ENCODE results near the gene RAB1B.
A peak's percentile ranks its signal among the peaks of the same experiment; 100 is the strongest.

RAB1B gene

DNA sequence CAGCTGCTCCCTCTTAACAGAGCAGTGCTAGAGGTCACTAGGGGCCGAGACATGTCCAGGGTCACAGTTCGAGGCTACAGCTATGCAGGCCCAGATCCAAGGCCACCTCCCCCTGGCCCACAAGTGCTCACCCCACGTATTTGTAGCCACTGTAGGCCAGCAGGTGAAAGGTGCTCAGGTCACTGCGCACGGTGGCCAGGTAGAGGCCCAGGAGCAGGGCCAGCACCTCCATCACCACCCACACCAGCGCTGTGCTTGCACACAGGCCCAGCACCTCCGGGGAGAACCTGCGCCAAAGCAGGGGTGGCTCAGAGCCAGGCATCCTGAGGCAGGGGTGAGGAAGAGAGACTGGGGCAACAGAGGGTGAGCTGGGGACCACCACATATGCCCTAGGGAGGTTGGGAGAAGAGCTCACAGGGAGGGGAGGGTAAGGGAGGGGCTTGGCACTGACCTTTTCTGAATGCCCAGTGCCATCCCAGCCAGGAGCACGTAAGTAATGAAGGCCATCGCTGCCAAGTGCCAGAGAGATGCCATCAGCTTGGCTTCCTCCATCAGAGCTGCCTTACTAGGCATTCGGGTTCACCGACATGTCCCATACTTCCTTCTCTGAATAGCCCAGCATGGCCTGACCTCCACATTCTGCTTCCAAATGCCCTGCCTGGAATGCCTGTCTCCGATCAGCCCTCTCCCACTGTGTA, 17.0 kb downstream of the RAB1B start:
- DNase-seq: no peak

DNA sequence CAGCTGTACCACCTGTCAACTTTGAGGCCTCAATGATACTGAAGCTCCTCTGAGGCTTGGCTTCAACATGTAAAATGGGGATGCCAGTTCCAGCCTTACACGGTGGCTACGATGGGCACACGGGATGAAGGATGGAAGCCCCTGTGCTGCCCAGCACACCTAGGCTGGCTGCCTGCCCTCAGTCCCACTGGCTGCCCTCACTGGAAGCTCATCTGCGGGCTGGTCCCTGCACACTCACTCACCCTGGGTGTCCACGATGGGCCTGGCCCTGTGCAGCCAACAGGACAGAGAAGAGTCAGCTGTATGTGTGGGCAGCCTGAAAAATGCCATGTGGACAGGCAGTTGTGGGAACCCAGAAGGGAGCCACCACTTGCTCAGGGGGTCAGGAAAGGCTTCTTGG, 18.3 kb downstream of the RAB1B start:
- DNase-seq: no peak

DNA sequence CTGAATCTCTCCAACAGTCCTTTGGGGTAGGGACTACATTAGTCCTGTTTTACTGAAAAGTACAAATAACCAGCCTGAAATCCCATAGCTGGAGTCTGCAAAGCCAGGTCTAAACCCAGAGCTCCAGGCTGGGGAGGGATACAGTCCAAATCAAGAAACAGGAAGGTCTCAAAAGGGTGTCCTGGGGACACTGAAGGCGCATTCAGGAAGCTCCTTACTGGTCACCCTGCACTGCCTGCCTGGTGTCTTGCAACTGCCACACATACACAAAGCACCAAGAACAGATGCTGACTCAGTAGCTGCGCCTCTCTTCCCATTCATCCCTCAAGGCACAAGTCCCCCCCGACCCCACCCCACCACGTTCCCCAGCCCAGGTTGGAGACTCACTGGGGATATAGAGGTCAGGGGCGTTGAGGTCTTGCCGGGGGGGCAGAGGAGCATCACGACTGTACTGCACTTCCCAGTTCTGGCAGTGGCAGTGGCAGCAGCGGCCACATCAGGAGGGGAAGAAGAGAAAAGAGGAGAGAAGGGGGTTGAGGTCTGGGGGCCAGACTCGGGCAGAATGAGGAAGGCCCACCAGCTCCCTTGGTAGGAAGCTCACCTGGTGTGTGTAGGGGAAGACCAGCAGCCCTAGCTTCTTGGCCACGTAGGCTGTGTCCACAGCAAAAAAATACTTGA, 18.9 kb downstream of the RAB1B start:
- no peak for DNase-seq

DNA sequence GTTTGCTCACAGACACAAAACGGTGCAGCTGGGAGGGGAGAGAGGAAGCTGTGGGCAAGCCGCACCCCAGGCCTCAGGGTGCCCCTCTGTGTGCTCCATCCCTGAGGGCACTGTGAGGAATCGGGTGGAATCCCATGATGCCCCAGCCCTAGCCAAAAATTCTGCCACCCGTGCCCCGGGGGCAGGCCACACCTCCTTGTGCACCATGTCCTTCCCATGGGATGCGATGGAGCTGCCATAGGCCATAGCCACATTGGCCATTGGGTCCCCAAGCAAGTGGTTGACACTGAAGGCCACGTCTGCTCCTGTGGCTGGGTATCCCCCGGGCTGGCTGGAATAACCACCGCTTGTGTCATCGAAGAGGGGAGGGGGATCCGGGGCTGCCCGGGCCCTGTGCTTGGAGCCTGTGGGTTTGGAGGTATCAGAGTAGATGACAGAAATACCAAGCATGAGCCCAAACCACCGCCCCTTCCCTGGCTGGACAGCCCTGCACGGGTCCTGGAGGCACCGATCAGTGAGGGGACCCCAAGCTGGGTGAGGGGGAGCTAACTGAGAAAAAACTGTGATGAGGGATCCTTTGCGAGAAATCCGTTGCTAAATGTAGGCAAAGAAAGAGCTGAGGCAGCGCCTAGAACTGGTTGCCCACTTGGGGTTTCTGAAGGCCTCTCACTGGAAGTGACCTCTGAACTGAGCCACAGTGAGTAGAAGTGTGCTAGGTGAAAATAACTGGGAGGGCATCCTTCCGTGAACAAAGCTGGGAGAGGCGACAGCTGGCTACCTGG, 19.6 kb downstream of the RAB1B start:
- no peak for DNase-seq

- peak; percentile 92 to 98 (median 96) for DNase-seq
Measured at GRCh38 chr11:66288671-66289547, 20.5 kb downstream of the RAB1B start, which contains the start of gene YIF1A. Gene YIF1A, minus strand, starts transcription at chr11:66289143. Its CDS starts 158 bp downstream, at chr11:66288985.

GRCh38 chr11:66289548-66290329, 21.3 kb downstream of the RAB1B start:
- DNase-seq: peak; percentile 60 to 73 (median 66)

GRCh38 chr11:66290330-66290621, 21.8 kb downstream of the RAB1B start:
- no peak for DNase-seq

- DNase-seq: no peak
Measured at GRCh38 chr11:66291303-66291705, 22.9 kb downstream of the RAB1B start.

DNA sequence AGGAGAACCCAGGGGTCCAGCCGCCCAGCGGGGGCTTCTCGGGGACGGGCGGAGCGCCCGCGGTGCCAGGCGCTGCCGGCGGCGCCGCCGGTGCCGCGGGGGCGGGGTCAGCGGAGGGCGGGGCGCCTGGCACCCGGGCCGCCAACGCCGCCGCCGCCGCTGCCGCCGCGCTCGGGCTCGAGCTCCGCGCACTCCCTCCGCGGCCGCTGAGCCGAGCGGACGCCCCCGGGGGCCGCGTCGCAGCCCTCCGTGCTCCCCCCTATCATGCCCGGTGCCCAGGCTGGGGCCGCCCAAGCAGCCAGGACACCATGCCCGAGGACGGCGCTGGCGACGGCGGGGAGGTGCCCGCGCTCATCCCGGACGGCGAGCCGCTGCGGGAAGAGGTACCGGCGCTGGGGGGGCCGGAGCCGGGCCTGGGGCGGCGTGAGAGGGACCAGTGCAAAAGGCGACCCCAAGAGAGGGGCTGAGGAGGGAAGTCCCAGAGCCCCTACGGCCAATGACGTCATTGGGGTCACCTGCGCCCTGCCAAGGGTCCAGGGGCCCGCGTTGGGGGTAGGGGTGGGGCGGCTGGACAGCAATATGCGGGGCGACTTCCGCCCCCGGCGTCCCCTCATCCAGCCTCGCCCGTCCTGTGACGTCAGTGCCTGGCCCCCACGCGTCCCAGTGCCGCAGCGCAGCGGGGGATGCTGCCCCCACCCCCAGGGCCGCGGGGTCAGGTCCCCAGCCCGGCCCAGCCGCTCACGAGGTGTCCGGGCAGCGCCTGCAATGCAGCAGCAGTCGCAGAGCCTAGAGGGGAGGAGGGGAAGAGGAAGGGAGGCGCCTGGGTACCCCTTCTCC, 23.5 kb downstream of the RAB1B start, which contains the start of gene TMEM151A:
Gene TMEM151A, plus strand, starts transcription at position 189 of the 837 bp plus-strand sequence. Its CDS starts 120 bp downstream, at position 309.
- no peak for DNase-seq

DNA sequence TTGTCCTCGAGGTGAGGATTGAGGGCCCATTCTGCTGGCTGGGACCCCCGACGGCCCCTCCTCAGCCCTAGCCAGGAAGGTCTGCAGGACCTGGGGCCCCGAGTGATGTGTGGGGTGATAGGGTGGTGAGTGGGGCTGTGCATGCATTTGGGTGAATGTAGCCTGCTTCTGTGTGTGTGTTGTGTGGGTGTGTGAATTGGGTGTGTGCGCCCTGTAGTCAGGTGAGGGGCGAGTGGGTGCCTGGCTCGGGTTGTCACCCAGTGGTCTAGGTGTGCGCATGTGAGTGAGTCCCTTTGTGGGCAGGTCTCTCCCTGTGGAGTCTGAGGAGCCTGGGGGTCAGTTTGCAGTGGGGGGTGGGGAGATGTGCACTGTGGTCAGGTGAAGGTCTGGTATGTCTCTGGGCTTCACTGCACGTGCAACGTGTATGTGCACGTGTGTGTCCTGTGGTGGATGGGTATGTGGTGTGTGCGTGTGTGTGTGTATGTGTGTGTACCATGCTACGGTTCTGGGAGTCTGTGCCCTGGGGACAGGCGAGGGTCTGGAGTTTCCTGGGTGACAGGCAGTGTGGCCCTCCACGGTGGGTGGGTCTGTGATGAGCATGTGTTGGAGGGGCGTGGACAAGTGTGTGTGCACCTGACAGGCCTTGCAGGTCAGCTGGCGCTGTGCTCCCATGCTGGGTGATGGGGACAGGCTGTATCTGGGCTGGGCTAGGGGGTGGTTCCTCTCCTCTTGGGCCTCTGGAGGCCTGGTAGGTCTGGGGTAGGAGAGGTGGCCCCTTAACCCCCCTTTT, 24.3 kb downstream of the RAB1B start:
- DNase-seq: no peak

DNA sequence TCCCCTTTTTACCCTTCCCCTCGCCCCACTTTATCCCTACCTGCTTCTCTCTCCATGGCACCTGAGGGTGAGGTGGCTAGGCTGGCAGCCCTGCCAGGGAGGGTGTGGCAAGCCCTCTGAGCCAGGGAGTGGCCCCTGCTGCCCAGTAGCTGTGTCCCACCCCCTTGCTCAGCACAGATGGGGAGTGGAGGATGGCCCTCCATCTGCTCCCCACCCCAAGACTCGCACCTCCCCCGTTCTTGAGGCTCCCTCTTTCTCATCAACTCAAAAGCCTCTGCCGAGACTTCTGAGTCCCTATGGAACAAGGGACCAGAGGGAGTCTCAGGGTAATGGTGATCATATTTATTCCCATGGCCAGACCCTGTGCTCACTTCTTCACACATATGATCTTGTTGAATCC, 24.9 kb downstream of the RAB1B start:
- DNase-seq: no peak

DNA sequence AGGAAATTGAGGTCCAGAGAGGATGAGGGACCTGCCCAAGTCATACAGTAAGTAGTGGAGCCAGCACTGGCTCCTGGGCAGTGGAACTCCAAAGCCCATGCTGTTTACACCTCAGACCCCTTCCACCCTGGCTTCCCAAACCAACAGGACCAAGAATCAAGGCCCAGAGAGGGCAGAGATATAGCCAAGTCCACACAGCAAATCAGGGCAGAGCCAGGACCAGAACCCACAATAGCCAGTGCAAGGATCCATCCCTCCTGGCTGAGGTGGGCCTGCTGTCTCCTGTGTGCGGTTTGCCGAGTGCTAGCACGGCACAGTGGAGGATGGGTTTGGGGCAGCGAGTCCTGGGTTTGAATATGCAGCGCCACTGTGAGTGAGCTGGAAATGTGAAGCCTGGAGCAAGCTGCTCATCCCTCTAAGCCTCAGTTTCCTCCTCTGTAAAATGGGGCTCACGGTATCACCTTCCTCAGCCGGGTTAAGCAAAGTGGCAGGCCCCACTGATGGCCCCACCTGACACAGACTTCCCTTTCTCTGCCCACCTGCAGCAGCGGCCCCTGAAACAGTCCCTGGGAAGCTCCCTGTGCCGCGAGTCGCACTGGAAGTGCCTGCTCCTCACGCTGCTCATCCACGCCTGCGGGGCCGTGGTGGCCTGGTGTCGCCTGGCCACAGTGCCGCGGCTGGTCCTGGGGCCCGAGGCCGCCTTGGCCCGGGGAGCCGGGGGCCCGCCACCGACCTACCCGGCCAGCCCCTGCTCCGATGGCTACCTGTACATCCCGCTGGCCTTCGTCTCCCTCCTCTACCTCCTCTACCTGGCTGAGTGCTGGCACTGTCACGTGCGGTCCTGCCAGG, 25.6 kb downstream of the RAB1B start:
- DNase-seq: no peak

DNA sequence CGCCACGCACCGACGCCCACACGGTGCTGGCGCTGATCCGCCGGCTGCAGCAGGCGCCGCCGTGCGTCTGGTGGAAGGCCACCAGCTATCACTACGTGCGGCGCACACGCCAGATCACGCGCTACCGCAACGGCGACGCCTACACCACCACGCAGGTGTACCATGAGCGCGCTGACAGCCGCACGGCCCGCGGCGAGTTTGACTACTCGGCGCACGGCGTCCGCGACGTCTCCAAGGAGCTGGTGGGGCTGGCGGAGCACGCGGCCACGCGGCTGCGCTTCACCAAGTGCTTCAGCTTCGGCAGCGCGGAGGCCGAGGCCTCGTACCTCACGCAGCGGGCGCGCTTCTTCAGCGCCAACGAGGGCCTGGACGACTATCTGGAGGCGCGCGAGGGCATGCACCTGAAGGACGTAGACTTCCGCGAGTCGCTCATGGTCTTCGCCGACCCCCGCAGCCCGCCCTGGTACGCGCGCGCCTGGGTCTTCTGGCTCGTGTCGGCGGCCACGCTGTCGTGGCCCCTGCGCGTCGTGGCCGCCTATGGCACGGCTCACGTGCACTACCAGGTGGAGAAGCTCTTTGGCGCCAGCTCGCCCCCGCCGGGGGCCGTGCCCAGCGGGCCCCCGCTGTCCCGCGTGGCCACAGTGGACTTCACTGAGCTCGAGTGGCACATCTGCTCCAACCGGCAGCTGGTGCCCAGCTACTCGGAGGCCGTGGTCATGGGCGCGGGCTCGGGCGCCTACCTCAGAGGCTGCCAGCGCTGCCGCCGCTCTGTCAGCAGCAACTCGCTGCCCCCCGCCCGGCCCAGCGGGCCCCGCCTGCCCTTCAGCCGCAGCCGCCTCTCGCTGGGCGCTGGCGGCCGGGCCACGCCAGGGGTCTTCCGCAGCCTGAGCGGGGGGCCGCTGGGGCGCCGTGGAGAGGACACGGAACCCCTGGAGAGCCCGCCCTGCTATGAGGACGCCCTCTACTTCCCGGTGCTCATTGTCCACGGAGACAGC, 26.5 kb downstream of the RAB1B start:
- no peak for DNase-seq

GRCh38 chr11:66297610-66298009, 29.2 kb downstream of the RAB1B start:
- DNase-seq: no peak

DNA sequence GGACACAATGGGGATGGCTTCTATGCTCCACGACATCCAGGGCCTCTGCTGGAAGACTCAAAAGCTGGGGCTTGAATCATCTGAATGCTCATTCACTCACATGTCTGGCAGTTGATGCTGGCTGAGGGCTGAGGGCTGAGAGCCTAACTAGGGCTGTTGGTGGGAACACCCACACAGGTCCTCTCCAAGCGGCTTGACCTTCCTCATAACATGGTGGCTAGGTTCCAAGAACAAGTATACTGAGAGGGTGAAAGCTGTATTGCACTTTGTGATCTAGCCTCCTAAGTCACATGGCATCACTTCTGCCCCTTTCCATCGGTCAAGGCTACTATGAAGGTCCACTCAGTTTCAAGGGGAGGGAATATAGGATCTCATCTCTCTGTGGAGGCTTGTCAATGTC, 30.7 kb downstream of the RAB1B start:
- DNase-seq: no peak

- no peak for DNase-seq
Measured at GRCh38 chr11:66302656-66303055, 34.2 kb downstream of the RAB1B start.

- DNase-seq: no peak
Measured at GRCh38 chr11:66309475-66309874, 41.0 kb downstream of the RAB1B start.

DNA sequence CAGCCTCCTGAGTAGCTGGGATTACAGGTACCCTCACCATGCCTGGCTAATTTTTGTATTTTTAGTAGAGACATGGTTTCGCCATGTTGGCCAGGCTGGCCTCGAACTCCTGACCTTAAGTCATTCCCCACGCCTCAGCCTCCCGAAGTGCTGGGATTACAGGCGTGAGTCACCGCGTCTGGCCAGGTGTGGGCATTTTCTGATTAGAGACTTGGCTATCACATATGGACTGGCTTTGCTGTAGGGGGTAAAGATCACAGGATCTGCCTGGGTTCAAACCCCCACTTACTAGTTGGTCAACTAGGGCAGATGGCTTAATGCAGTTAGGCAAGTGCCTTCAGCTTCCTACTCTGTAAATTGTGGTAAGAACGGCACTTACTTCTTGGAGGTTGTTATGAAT, 41.9 kb downstream of the RAB1B start:
- DNase-seq: no peak

Measured in activated CD4-positive, CD25-positive, alpha-beta regulatory T cell (primary cell).